GM12878 (cell line): Measurements from ENCODE around the gene DOK1. TPM values are rescaled to one million over a fixed set of nuclear protein-coding genes. Genes with fewer than 3 reads are reported as not detected.

Source experiments
- ATF7 ChIP-seq: fragments of 450-650 bp; IDR thresholded peaks from 2 replicates; pipeline ENCODE4 v1.6.1; 2016; ENCODE audit warnings: low read depth, mild to moderate bottlenecking
- BACH1 ChIP-seq: fragments of 450-650 bp; IDR thresholded peaks from 2 replicates; pipeline ENCODE4 v1.6.1; 2017; ENCODE audit warnings: mild to moderate bottlenecking, borderline replicate concordance
- CEBPB ChIP-seq, 2 experiments: fragments of 150-350 bp in 1 of 2; IDR thresholded peaks; 2 replicates each; pipeline ENCODE4 v1.6.1; 2012 to 2014; ENCODE audit warnings: low read depth in 2 of 2, low read length in 2 of 2, borderline replicate concordance in 1 of 2, inconsistent platforms in 1 of 2
- CTCF ChIP-seq, 3 experiments: IDR thresholded peaks in 2 of 3; conservative IDR thresholded peaks in 1 of 3; 2 replicates each; pipeline ENCODE4 v1.5.1; 2011; ENCODE audit warnings: low read depth in 3 of 3, low read length in 3 of 3, mild to moderate bottlenecking in 3 of 3, control low read depth in 2 of 3, moderate library complexity in 2 of 3, inconsistent platforms in 1 of 3, mixed read lengths in 1 of 3; ENCODE audit not compliant: control insufficient read depth in 2 of 3, insufficient read depth in 1 of 3; ENCODE audit errors: extremely low read depth in 1 of 3
- E2F8 ChIP-seq: fragments of 450-650 bp; IDR thresholded peaks from 2 replicates; pipeline ENCODE4 v1.6.1; 2018; ENCODE audit warnings: mild to moderate bottlenecking, low read depth, moderate library complexity; ENCODE audit not compliant: partially characterized antibody
- LARP7 ChIP-seq: fragments of 450-650 bp; IDR thresholded peaks from 2 replicates; pipeline ENCODE4 v1.6.1; 2017; ENCODE audit warnings: mild to moderate bottlenecking
- MXI1 ChIP-seq: fragments of 150-350 bp; IDR thresholded peaks from 2 replicates; pipeline ENCODE4 v1.6.1; 2011; ENCODE audit warnings: low read depth, mild to moderate bottlenecking, inconsistent platforms, low read length, improper control_type of control experiment
- POU2F2 ChIP-seq: IDR thresholded peaks from 3 replicates; pipeline ENCODE4 v1.6.1; 2011; ENCODE audit warnings: low read depth, mild to moderate bottlenecking, low read length, borderline replicate concordance
- YY1 ChIP-seq: IDR thresholded peaks from 2 replicates; pipeline ENCODE4 v1.6.1; 2011; ENCODE audit warnings: low read depth, mild to moderate bottlenecking, low read length
- ZBTB33 ChIP-seq: fragments of 450-650 bp; IDR thresholded peaks from 2 replicates; pipeline ENCODE4 v1.6.1; 2017; ENCODE audit warnings: mild to moderate bottlenecking
- polyA plus RNA-seq, 11 experiments: library from polyadenylated mRNA; depleted of rRNA in 4 of 11; unstranded in 6 of 11; stranded (reverse) in 5 of 11; fragments of >200 nt; fragmentation: Nextera tagmentation in 4 of 11; fragmentation: Illumina TruSeq in 1 of 11; extraction: Ambion mirVana in 4 of 11; extraction: Trizol in 1 of 11; gene quantifications; 1 replicate in 1 of 11; 2 replicates in 10 of 11; pipeline versions ENCODE4 v1.2.1 to v1.2.3, GENCODE V29; 2011 to 2016; ENCODE audit warnings: inconsistent platforms in 2 of 11, missing spikeins in 2 of 11, low read depth in 1 of 11
- total RNA-seq, 4 experiments: library from RNA; depleted of rRNA in 3 of 4; stranded (reverse); fragments of >200 nt in 3 of 4; fragmentation: Illumina TruSeq in 1 of 4; extraction: Trizol in 1 of 4; gene quantifications; 2 replicates each; pipeline versions ENCODE4 v1.2.1 to v1.2.3, GENCODE V29; 2013 to 2021

Gene DOK1
- total and polyA plus RNA-seq, 10 of the 15 experiments (the other 5 are each of a cell fraction or from before 2014, with no cell fraction given) = 1.4 to 104 (median 59.7) TPM

GRCh38 chr2:74587664-74588277, 33.3 kb downstream of the DOK1 start (continued):
- TF ChIP-seq E2F8 (peak; percentile 37), CEBPB (IDR thresholded peaks at IDR 0.05; ENCODE audit: borderline replicate concordance in 1 of 2, low read depth in 2 of 2, low read length in 2 of 2) (no peak), BACH1 (no peak), ATF7 (0 out of 2 replicates have a peak, but pooled peaks have one; percentile 39), CTCF (IDR thresholded peaks at IDR 0.05 in 2 of 3, conservative IDR thresholded peaks at IDR 0.05 in 1 of 3; ENCODE audit: control insufficient read depth in 2 of 3, extremely low read depth in 1 of 3, insufficient read depth in 1 of 3, low read depth in 3 of 3, low read length in 3 of 3) (peak; percentile 68 to 90 (median 86); a peak in 5 of 6 replicates), ZBTB33 (no peak), POU2F2 (0 out of 3 replicates have a peak, but pooled peaks have one; percentile 22), LARP7 (no peak), MXI1 (no peak), YY1 (peak; percentile 71)
- TF ChIP-seq, all 136 proteins: peak for 11
